ENCODE measurements around the gene TBC1D32.

The TBC1D32 gene

DNA sequence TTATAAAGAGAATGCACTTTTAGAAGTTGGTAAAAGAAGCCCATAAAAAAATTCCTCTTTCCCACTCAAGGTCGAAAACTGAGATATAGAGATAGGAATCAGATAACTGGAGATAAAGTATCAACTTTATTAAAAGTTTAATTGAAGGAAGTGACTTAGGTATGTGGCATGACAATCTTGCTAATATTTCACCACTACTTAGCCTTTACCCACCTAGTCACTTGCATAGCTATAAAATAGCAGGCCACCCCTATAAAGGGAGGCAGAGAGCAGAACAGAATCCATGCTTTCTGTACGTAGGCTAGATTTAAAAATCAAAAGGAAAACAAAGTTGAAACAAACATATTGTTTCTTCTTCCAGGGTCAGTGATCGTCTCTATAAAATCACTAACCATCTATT lies 13.2 kb upstream of the TBC1D32 start:
- TF ChIP-seq EZH2phosphoT487 (IDR thresholded peaks at IDR 0.05; ENCODE audit: borderline replicate concordance, low read length) = no peak
- TF ChIP-seq, protein P1, sequence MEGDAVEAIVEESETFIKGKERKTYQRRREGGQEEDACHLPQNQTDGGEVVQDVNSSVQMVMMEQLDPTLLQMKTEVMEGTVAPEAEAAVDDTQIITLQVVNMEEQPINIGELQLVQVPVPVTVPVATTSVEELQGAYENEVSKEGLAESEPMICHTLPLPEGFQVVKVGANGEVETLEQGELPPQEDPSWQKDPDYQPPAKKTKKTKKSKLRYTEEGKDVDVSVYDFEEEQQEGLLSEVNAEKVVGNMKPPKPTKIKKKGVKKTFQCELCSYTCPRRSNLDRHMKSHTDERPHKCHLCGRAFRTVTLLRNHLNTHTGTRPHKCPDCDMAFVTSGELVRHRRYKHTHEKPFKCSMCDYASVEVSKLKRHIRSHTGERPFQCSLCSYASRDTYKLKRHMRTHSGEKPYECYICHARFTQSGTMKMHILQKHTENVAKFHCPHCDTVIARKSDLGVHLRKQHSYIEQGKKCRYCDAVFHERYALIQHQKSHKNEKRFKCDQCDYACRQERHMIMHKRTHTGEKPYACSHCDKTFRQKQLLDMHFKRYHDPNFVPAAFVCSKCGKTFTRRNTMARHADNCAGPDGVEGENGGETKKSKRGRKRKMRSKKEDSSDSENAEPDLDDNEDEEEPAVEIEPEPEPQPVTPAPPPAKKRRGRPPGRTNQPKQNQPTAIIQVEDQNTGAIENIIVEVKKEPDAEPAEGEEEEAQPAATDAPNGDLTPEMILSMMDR (IDR thresholded peaks at IDR 0.05; ENCODE audit: low read depth, low read length, poor library complexity, severe bottlenecking) = no peak
- Histone ChIP-seq H3K4me3 (ENCODE audit: low read length) (no peak overlapping the region), H3K9me3 (ENCODE audit: control insufficient read depth, insufficient read depth, low read length) (no peaks in the 10 kb centered on the region), H4K20me1 (ENCODE audit: control insufficient read depth, insufficient read depth, low read depth, low read length) (no peaks in the 10 kb centered on the region), H3K36me3 (ENCODE audit: control insufficient read depth, low read length) (no peaks in the 10 kb centered on the region), H3K4me2 (ENCODE audit: low read length) (no peak overlapping the region), H3K27ac (ENCODE audit: low read depth, low read length) (no peak overlapping the region), H3K79me2 (ENCODE audit: control insufficient read depth, low read length) (no peaks in the 10 kb centered on the region), H3F3A (ENCODE audit: control insufficient read depth, insufficient read depth) (no peaks in the 10 kb centered on the region), H3K9me2 (replicated peaks; ENCODE audit: control insufficient read depth, low read length) (no peaks in the 10 kb centered on the region), H3K4me1 (ENCODE audit: control insufficient read depth, low read length) (no peaks in the 10 kb centered on the region), H3K27me3 (ENCODE audit: control insufficient read depth, low read length) (no peaks in the 10 kb centered on the region)

DNA sequence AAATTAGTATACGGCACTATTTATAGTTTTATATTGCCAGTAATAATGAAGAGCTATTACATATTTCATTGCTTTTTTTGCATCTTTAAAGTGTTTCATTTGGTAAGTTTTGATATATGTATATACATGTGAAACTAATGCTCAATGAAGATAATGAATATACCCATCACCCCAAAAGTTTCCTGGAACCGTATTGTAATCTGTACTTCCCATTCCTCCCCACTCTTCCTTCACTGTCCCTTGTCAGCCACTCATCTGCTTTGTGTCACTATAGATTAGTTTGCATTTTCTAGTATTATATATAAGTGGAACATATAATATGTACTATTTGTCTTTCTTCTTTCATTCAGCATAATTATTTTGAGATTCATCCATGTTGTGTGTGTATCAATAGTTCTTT lies 10.3 kb upstream of the TBC1D32 start:
- Histone ChIP-seq H3K4me3 (ENCODE audit: low read length) (no peak overlapping the region), H3K36me3 (ENCODE audit: control insufficient read depth, low read length) (no peaks in the 10 kb centered on the region), H3K4me2 (ENCODE audit: low read length) (no peak overlapping the region), H3K27ac (ENCODE audit: low read depth, low read length) (no peak overlapping the region), H3F3A (ENCODE audit: control insufficient read depth, insufficient read depth) (no peaks in the 10 kb centered on the region), H3K4me1 (ENCODE audit: control insufficient read depth, low read length) (no peaks in the 10 kb centered on the region), H3K79me2 (ENCODE audit: control insufficient read depth, low read length) (no peaks in the 10 kb centered on the region), H4K20me1 (ENCODE audit: control insufficient read depth, insufficient read depth, low read depth, low read length) (no peaks in the 10 kb centered on the region), H3K27me3 (ENCODE audit: control insufficient read depth, low read length) (no peaks in the 10 kb centered on the region), H3K9me3 (ENCODE audit: control insufficient read depth, insufficient read depth, low read length) (no peaks in the 10 kb centered on the region), H3K9me2 (replicated peaks; ENCODE audit: control insufficient read depth, low read length) (no peaks in the 10 kb centered on the region)
- no peak for TF ChIP-seq EZH2phosphoT487 (IDR thresholded peaks at IDR 0.05; ENCODE audit: borderline replicate concordance, low read length)
- TF ChIP-seq, protein P1 (IDR thresholded peaks at IDR 0.05; ENCODE audit: low read depth, low read length, poor library complexity, severe bottlenecking) = no peak

DNA sequence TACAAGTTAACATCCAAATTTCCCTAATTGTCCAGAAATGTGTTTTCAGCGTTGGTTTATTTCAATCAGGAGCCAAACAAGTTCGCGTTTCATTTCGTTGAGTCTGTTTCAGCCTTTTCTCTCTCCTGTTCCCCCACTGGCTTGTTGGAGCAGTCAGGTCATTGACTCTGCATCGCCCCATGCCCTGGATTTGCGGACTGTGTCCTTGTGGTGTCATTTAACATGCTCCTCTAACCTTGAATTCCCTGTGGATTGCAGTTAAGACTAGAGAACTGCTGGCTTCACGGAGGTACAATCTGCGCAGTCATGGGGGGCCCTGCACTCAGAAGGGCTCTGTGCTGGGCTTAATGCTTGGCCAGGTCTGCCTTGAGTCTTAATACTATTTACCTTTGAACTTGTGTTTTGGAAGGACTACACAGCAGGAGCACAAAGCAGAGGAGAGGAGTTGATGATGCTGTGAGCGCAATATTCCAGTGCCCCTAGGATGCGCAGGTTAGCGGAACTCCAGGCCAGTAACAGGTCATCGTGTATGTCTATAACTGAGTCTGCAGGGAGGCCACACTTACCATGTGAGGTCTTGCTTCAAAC lies 5.5 kb upstream of the TBC1D32 start:
- no peaks in the 10 kb centered on the region for H4K20me1 ChIP-seq (ENCODE audit: control insufficient read depth, insufficient read depth, low read depth, low read length)
- no peaks in the 10 kb centered on the region for H3K9me3 ChIP-seq (ENCODE audit: control insufficient read depth, insufficient read depth, low read length)
- no peaks in the 10 kb centered on the region for H3K36me3 ChIP-seq (ENCODE audit: control insufficient read depth, low read length)
- no peaks in the 10 kb centered on the region for H3K9me2 ChIP-seq (replicated peaks; ENCODE audit: control insufficient read depth, low read length)
- peaks cover 5% of the 10 kb centered on the region; the same call in 1 of the 2 replicates for H3K27me3 ChIP-seq (ENCODE audit: control insufficient read depth, low read length)
- peaks cover 5% of the 10 kb centered on the region for H3K4me1 ChIP-seq (ENCODE audit: control insufficient read depth, low read length)
- no peak overlapping the region for H3K4me2 ChIP-seq (ENCODE audit: low read length)
- H3F3A ChIP-seq (ENCODE audit: control insufficient read depth, insufficient read depth) = no peaks in the 10 kb centered on the region
- no peaks in the 10 kb centered on the region for H3K79me2 ChIP-seq (ENCODE audit: control insufficient read depth, low read length)
- no peak overlapping the region for H3K27ac ChIP-seq (ENCODE audit: low read depth, low read length)
- no peak for TF ChIP-seq EZH2phosphoT487 (IDR thresholded peaks at IDR 0.05; ENCODE audit: borderline replicate concordance, low read length)
- TF ChIP-seq, protein P1 (IDR thresholded peaks at IDR 0.05; ENCODE audit: low read depth, low read length, poor library complexity, severe bottlenecking) = no peak
- no peak overlapping the region for H3K4me3 ChIP-seq (ENCODE audit: low read length)

Measured in DOHH2 (cell line).